OCI-LY1 (cell line): Measurements from ENCODE around the gene LIMS2.

ENCODE experiments used
- H2AFZ ChIP-seq: fragments of 200-600 bp; sonication (generic), shearing (Covaris generic); 2 replicates; pipeline ENCODE4 v1.6.0; 2014; ENCODE audit warnings: antibody characterized with exemption, mild to moderate bottlenecking, low read length
- H3F3A ChIP-seq: fragments of 200-600 bp; sonication (generic), shearing (Covaris generic); 2 replicates; pipeline ENCODE4 v1.6.0; 2014; ENCODE audit warnings: mild to moderate bottlenecking, antibody characterized with exemption, low read length, moderate library complexity; ENCODE audit not compliant: insufficient read depth
- H3K27ac ChIP-seq: fragments of 200-600 bp; sonication (generic); 2 replicates; pipeline ENCODE4 v1.5.1; 2014; ENCODE audit warnings: low read length, mixed run types, mild to moderate bottlenecking, low read depth; ENCODE audit not compliant: poor library complexity, severe bottlenecking
- H3K27me3 ChIP-seq: fragments of 200-600 bp; sonication (generic); 2 replicates; pipeline ENCODE4 v1.6.0; 2014; ENCODE audit warnings: antibody characterized with exemption, mild to moderate bottlenecking, low read length, moderate library complexity; ENCODE audit not compliant: insufficient read depth
- H3K36me3 ChIP-seq: fragments of 200-600 bp; sonication (generic); 2 replicates; pipeline ENCODE4 v1.6.1; 2014; ENCODE audit warnings: mild to moderate bottlenecking, antibody characterized with exemption, low read length, moderate library complexity, mixed read lengths; ENCODE audit not compliant: insufficient read depth
- H3K4me1 ChIP-seq: fragments of 200-600 bp; sonication (generic); 2 replicates; pipeline ENCODE4 v1.5.1; 2014; ENCODE audit warnings: mild to moderate bottlenecking, low read length, moderate library complexity; ENCODE audit not compliant: insufficient read depth, severe bottlenecking
- H3K4me2 ChIP-seq: fragments of 200-600 bp; sonication (generic), shearing (Covaris generic); 2 replicates; pipeline ENCODE4 v1.6.1; 2014; ENCODE audit warnings: low read length
- H3K4me3 ChIP-seq: fragments of 200-600 bp; sonication (generic); 2 replicates; pipeline ENCODE4 v1.5.1; 2014; ENCODE audit warnings: low read length, low read depth, mild to moderate bottlenecking, mixed read lengths; ENCODE audit not compliant: poor library complexity, severe bottlenecking
- H3K79me2 ChIP-seq: fragments of 200-600 bp; shearing (Covaris generic); 2 replicates; pipeline ENCODE4 v1.6.1; 2016; ENCODE audit warnings: mixed run types, low read length, mixed read lengths; ENCODE audit not compliant: insufficient read depth
- H3K9ac ChIP-seq: fragments of 200-600 bp; sonication (generic), shearing (Covaris generic); 2 replicates; pipeline ENCODE4 v1.6.1; 2014; ENCODE audit warnings: mild to moderate bottlenecking, low read length, mixed read lengths
- H3K9me2 ChIP-seq: fragments of 200-600 bp; sonication (generic), shearing (Covaris generic); 2 replicates; pipeline ENCODE4 v1.6.1; 2014; ENCODE audit warnings: low read depth, mild to moderate bottlenecking, low read length, mixed read lengths
- H3K9me3 ChIP-seq: fragments of 200-600 bp; shearing (Covaris generic); 2 replicates; pipeline ENCODE4 v1.6.1; 2014; ENCODE audit warnings: low read length, mixed read lengths
- H4K20me1 ChIP-seq: fragments of 200-600 bp; sonication (generic), shearing (Covaris generic); 2 replicates; pipeline ENCODE4 v1.6.0; 2016; ENCODE audit warnings: mild to moderate bottlenecking, low read length; ENCODE audit not compliant: insufficient read depth
- CTCF ChIP-seq: fragments of 200-600 bp; sonication (generic), shearing (Covaris generic); IDR thresholded peaks from 2 replicates; pipeline ENCODE4 v1.5.1; 2017; ENCODE audit warnings: mild to moderate bottlenecking, antibody characterized with exemption, low read length, moderate library complexity, mixed read lengths
- EZH2 ChIP-seq: fragments of 200-600 bp; sonication (generic), shearing (Covaris generic); IDR thresholded peaks from 2 replicates; pipeline ENCODE4 v1.8.0; 2017; ENCODE audit warnings: borderline replicate concordance, mixed run types, mild to moderate bottlenecking, antibody characterized with exemption, low read length, moderate library complexity, mixed read lengths

The LIMS2 gene

GRCh38 chr2:127605691-127606263, 69.6 kb downstream of the LIMS2 start:
- Histone ChIP-seq H3K9me3 (peaks cover 5% of the 10 kb centered on the region; the same call in 1 of the 2 replicates), H3F3A (no peaks in the 10 kb centered on the region), H4K20me1 (no peaks in the 10 kb centered on the region), H3K9me2 (no peaks in the 10 kb centered on the region), H3K4me1 (no peaks in the 10 kb centered on the region), H3K4me2 (no peak overlapping the region), H3K27me3 (peaks cover 18% of the 10 kb centered on the region; the same call in 1 of the 2 replicates), H3K9ac (no peak overlapping the region), H3K27ac (no peak overlapping the region), H3K79me2 (no peaks in the 10 kb centered on the region), H2AFZ (no peak overlapping the region), H3K4me3 (no peak overlapping the region), H3K36me3 (no peaks in the 10 kb centered on the region)
- TF ChIP-seq CTCF (no peak), EZH2 (no peak)

- no peak overlapping the region for H3K4me3 ChIP-seq
- H3K4me1 ChIP-seq, result no peaks in the 10 kb centered on the region
- peaks cover 16% of the 10 kb centered on the region; the same call in 1 of the 2 replicates for H3K27me3 ChIP-seq
- no peak overlapping the region for H2AFZ ChIP-seq
- H3F3A ChIP-seq, result no peaks in the 10 kb centered on the region
- no peaks in the 10 kb centered on the region for H4K20me1 ChIP-seq
- no peak overlapping the region for H3K27ac ChIP-seq
- H3K36me3 ChIP-seq, result no peaks in the 10 kb centered on the region
- no peak overlapping the region for H3K4me2 ChIP-seq
- no peak for TF ChIP-seq CTCF
- TF ChIP-seq EZH2, result no peak
- H3K9me3 ChIP-seq, result peaks cover 5% of the 10 kb centered on the region; the same call in 1 of the 2 replicates
- H3K79me2 ChIP-seq, result no peaks in the 10 kb centered on the region
- H3K9me2 ChIP-seq, result no peaks in the 10 kb centered on the region
- H3K9ac ChIP-seq, result no peak overlapping the region
These were observed 70.3 kb downstream of the LIMS2 start for GRCh38 chr2:127604986-127605385.

- Histone ChIP-seq H3K9ac (no peak overlapping the region), H3K4me3 (no peak overlapping the region), H2AFZ (no peak overlapping the region), H3K27me3 (peaks cover 8% of the 10 kb centered on the region; the same call in 1 of the 2 replicates), H3K4me1 (no peaks in the 10 kb centered on the region), H3K9me2 (no peaks in the 10 kb centered on the region), H3K27ac (no peak overlapping the region), H3K9me3 (peaks cover 5% of the 10 kb centered on the region; the same call in 1 of the 2 replicates), H3F3A (no peaks in the 10 kb centered on the region), H3K4me2 (no peak overlapping the region), H4K20me1 (no peaks in the 10 kb centered on the region), H3K79me2 (no peaks in the 10 kb centered on the region), H3K36me3 (no peaks in the 10 kb centered on the region)
- TF ChIP-seq CTCF (no peak), EZH2 (no peak)
These were observed 76.1 kb downstream of the LIMS2 start for GRCh38 chr2:127599211-127599610.
